Inflammatory macrophage treated with lipopolysaccharide for 1 hour (primary cell): ENCODE results near the gene OR5AL1.
"Not testable (repeated sequence)": the region's sequence is repeated elsewhere in the genome, so short reads cannot be mapped to it uniquely, and the experiment has no call there.

ENCODE experiments used
- DNase-seq, 2 donors: peaks; one replicate each; pipeline ENCODE4 v3.0.0-alpha.2; 2020 to 2022

The OR5AL1 gene

GRCh38 chr11:56412396-56412795, at the start of gene OR5AL1:
Gene OR5AL1 (plus strand): TSS chr11:56412696.
- DNase-seq, result no peak

- no peak for DNase-seq
Measured at GRCh38 chr11:56375324-56375723, 37.2 kb upstream of the OR5AL1 start, which contains the start of gene OR8U1. Gene OR8U1 (plus strand): TSS chr11:56375624. CDS start chr11:56375624, 0 bp downstream.

- no peak for DNase-seq
Measured at GRCh38 chr11:56380120-56380519, 32.4 kb upstream of the OR5AL1 start.

GRCh38 chr11:56394381-56394780, 18.1 kb upstream of the OR5AL1 start:
- no peak for DNase-seq

- DNase-seq, result no peak
Measured at GRCh38 chr11:56396047-56396446, 16.4 kb upstream of the OR5AL1 start.

GRCh38 chr11:56401858-56402461, 10.5 kb upstream of the OR5AL1 start:
- DNase-seq, result not testable (repeated sequence)

- DNase-seq, result no peak
Measured at GRCh38 chr11:56404393-56404792, 8.1 kb upstream of the OR5AL1 start.

GRCh38 chr11:56410801-56411200, 1.7 kb upstream of the OR5AL1 start:
- no peak for DNase-seq

GRCh38 chr11:56453521-56453920, 41.0 kb downstream of the OR5AL1 start:
- no peak for DNase-seq

GRCh38 chr11:56457076-56457475, 44.6 kb downstream of the OR5AL1 start:
- no peak for DNase-seq
